ENCODE results near the gene COMT. TPM values are rescaled to one million over a fixed set of nuclear protein-coding genes. Genes with fewer than 3 reads are reported as not detected.

The COMT gene
- total and polyA plus RNA-seq, 9 of the 15 experiments (the other 6 are each of a cell fraction or from before 2014, with no cell fraction given): 12.5 to 351 (median 155) TPM

DNA sequence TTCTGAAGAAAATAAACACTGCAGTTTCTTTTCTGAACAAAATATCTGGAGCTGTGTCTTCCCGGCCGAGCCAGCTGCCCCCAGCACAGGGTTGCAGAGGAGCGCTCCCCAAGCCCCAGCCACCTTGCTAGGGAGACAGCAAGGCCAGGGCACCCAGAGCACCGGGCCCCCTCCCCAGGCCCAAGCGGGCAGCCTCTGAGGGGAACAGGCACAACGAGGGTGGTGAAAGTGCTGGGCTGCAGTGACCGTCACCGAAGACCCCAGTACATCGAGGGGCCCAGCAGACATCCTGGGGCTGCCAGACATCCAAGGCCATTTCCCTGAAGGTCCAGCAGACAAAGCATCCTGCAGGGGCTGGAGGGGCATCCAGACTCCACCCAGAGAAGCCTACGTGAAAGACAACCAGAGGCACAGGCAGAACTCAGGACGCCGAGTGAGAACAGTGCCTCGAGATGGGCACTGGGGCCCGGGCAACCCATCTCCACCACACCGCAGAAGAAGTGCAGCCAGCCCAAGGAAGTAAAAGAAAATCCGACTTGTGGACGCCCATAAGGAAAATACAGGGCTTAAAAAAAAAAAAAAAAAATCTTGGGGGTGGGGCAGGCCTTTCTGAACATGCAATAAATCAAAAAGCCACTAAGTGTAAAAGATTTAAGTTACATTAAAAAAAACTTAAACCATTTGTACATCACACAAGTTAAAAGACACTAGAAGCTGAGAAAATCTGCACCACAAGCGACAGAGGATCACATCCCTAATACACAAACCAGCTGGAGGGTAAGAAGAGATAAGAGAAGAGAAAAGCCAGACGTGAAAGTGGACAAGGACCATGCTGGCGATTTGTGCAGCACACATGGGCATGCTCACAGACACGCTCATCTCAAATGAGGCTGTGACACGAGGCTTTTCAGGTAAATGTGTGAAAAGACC is 36.0 kb upstream of the COMT start (continued):
- TF ChIP-seq FOXP1 (CRISPR knock-in tag; IDR thresholded peaks at IDR 0.05) (no peak), ZNF77 (CRISPR knock-in tag; IDR thresholded peaks at IDR 0.05) (no peak), BRF1 (IDR thresholded peaks at IDR 0.05; ENCODE audit: borderline replicate concordance, extremely low read depth, insufficient read length) (no peak), ZNF384 (IDR thresholded peaks at IDR 0.05; ENCODE audit: low read depth, low read length) (peak; percentile 66), SRSF7 (optimal IDR thresholded peaks at IDR 0.05; ENCODE audit: low read depth, low read length) (no peak), PHB (CRISPR knock-in tag; IDR thresholded peaks at IDR 0.05) (peak; percentile 50; the same call in 1 of the 2 replicates), RAD21 (CRISPR knock-in tag; conservative IDR thresholded peaks at IDR 0.05 in 1 of 2, IDR thresholded peaks at IDR 0.05 in 1 of 2) (no peak), CTBP1 (IDR thresholded peaks at IDR 0.05; ENCODE audit: borderline replicate concordance) (no peak), RBM14 (IDR thresholded peaks at IDR 0.05; ENCODE audit: borderline replicate concordance, insufficient read depth, low read depth, low read length) (0 out of 2 replicates have a peak, but pooled peaks have one; percentile 68), THRAP3 (IDR thresholded peaks at IDR 0.05; ENCODE audit: borderline replicate concordance) (no peak), NCOA6 (IDR thresholded peaks at IDR 0.05) (no peak), E2F8 (IDR thresholded peaks at IDR 0.05; ENCODE audit: low read depth, partially characterized antibody) (no peak), SRSF3 (IDR thresholded peaks at IDR 0.05; ENCODE audit: insufficient read depth, low read length) (0 out of 2 replicates have a peak, but pooled peaks have one; percentile 24)
- TF ChIP-seq, protein P1, sequence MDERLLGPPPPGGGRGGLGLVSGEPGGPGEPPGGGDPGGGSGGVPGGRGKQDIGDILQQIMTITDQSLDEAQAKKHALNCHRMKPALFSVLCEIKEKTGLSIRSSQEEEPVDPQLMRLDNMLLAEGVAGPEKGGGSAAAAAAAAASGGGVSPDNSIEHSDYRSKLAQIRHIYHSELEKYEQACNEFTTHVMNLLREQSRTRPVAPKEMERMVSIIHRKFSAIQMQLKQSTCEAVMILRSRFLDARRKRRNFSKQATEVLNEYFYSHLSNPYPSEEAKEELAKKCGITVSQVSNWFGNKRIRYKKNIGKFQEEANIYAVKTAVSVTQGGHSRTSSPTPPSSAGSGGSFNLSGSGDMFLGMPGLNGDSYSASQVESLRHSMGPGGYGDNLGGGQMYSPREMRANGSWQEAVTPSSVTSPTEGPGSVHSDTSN (CRISPR knock-in tag; IDR thresholded peaks at IDR 0.05; ENCODE audit: low read depth): no peak
- TF ChIP-seq, protein P1 (tag; conservative IDR thresholded peaks at IDR 0.05; ENCODE audit: low read depth): peak; percentile 69
- TF ChIP-seq, protein P2, sequence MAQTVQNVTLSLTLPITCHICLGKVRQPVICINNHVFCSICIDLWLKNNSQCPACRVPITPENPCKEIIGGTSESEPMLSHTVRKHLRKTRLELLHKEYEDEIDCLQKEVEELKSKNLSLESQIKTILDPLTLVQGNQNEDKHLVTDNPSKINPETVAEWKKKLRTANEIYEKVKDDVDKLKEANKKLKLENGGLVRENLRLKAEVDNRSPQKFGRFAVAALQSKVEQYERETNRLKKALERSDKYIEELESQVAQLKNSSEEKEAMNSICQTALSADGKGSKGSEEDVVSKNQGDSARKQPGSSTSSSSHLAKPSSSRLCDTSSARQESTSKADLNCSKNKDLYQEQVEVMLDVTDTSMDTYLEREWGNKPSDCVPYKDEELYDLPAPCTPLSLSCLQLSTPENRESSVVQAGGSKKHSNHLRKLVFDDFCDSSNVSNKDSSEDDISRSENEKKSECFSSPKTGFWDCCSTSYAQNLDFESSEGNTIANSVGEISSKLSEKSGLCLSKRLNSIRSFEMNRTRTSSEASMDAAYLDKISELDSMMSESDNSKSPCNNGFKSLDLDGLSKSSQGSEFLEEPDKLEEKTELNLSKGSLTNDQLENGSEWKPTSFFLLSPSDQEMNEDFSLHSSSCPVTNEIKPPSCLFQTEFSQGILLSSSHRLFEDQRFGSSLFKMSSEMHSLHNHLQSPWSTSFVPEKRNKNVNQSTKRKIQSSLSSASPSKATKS (CRISPR knock-in tag; IDR thresholded peaks at IDR 0.05): 0 out of 2 replicates have a peak, but pooled peaks have one; percentile 38
- TF ChIP-seq, protein P3, sequence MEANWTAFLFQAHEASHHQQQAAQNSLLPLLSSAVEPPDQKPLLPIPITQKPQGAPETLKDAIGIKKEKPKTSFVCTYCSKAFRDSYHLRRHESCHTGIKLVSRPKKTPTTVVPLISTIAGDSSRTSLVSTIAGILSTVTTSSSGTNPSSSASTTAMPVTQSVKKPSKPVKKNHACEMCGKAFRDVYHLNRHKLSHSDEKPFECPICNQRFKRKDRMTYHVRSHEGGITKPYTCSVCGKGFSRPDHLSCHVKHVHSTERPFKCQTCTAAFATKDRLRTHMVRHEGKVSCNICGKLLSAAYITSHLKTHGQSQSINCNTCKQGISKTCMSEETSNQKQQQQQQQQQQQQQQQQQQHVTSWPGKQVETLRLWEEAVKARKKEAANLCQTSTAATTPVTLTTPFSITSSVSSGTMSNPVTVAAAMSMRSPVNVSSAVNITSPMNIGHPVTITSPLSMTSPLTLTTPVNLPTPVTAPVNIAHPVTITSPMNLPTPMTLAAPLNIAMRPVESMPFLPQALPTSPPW (CRISPR knock-in tag; IDR thresholded peaks at IDR 0.05): no peak
